Thyroid gland (tissue), 4 donors: ENCODE measurements around the gene PPP1R9A. TPM values are rescaled to one million over a fixed set of nuclear protein-coding genes. Genes with fewer than 3 reads are reported as not detected.

Experiments used
- DNase-seq, 2 donors: peaks; one replicate each; pipeline ENCODE4 v3.0.0-alpha.2; 2019
- H3K27ac ChIP-seq, 3 donors: fragments of 200-600 bp; sonication (generic); 1 replicate in 2 of 3; 2 replicates in 1 of 3; pipeline ENCODE4 v1.5.1; 2016 to 2019; ENCODE audit warnings: mild to moderate bottlenecking in 1 of 3, moderate library complexity in 1 of 3
- H3K27me3 ChIP-seq: fragments of 200-600 bp; sonication (generic); one replicate; pipeline ENCODE4 v1.5.1; 2019
- H3K36me3 ChIP-seq, 2 donors: fragments of 200-600 bp; sonication (generic); one replicate each; pipeline ENCODE4 v1.5.1; 2016 to 2019
- H3K4me1 ChIP-seq, 2 donors: fragments of 200-600 bp; sonication (generic); one replicate each; pipeline ENCODE4 v1.5.1; 2017 to 2019
- H3K4me3 ChIP-seq, 3 donors: fragments of 200-600 bp; sonication (generic); replicated peaks in 1 of 3; 1 replicate in 2 of 3; 2 replicates in 1 of 3; pipeline ENCODE4 v1.5.1; 2016; ENCODE audit warnings: mild to moderate bottlenecking in 1 of 3
- H3K9me3 ChIP-seq: fragments of 200-600 bp; sonication (generic); one replicate; pipeline ENCODE4 v1.5.1; 2017
- CTCF ChIP-seq, 6 experiments: fragments of 200-600 bp in 3 of 6; fragments of 450-650 bp in 3 of 6; sonication (generic) in 3 of 6; IDR thresholded peaks; one replicate each; pipeline ENCODE4 v1.5.1; 2016 to 2019; ENCODE audit warnings: antibody characterized with exemption in 6 of 6, mild to moderate bottlenecking in 2 of 6, inconsistent platforms in 1 of 6, moderate library complexity in 1 of 6
- POLR2A ChIP-seq, 2 donors: fragments of 450-650 bp; IDR thresholded peaks; one replicate each; pipeline ENCODE4 v1.6.1; 2017; ENCODE audit warnings: antibody characterized with exemption in 2 of 2, mild to moderate bottlenecking in 2 of 2, moderate library complexity in 1 of 2
- WGBS, 2 donors: methylation state at CpG; one replicate each; pipeline ENCODE4 v1.1.5; 2017; 5-methylcytosine and 5-hydroxymethylcytosine counted together
- intact Hi-C: fragments of 100-400 bp; cut with DNase I; formaldehyde crosslinking; loops from one replicate; pipeline ENCODE4 v1.15.1; 2023
- total RNA-seq, 4 donors: library from RNA; depleted of rRNA; stranded (reverse); fragments of >200 nt; gene quantifications; one replicate each; pipeline ENCODE4 v1.2.3, GENCODE V29; 2016

PPP1R9A gene
- total RNA-seq, 4 donors from 2014 or later = 38.8 to 89.6 (median 45.5) TPM

- no peaks in the 10 kb centered on the region for H3K9me3 ChIP-seq
- no peak overlapping the region for H3K27ac ChIP-seq
- intact Hi-C loops = no loop called here
- H3K36me3 ChIP-seq = no peaks in the 10 kb centered on the region
- DNase-seq = no peak
- H3K27me3 ChIP-seq = no peaks in the 10 kb centered on the region
- H3K4me1 ChIP-seq = peaks cover 0 to 5% of the 10 kb centered on the region in 2 donors
- no peak overlapping the region for H3K4me3 ChIP-seq
- TF ChIP-seq CTCF (IDR thresholded peaks at IDR 0.05) (no peak), POLR2A (IDR thresholded peaks at IDR 0.05) (no peak)
Measured at GRCh38 chr7:94903971-94904370, 3.4 kb upstream of the PPP1R9A start.

GRCh38 chr7:94904982-94905381, 2.4 kb upstream of the PPP1R9A start:
- Histone ChIP-seq H3K4me1 (peaks cover 0 to 5% of the 10 kb centered on the region in 2 donors), H3K36me3 (no peaks in the 10 kb centered on the region), H3K9me3 (no peaks in the 10 kb centered on the region), H3K27me3 (no peaks in the 10 kb centered on the region), H3K4me3 (no peak overlapping the region), H3K27ac (no peak overlapping the region)
- intact Hi-C loops = no loop called here
- 96 to 99% methylated on average over 1 of the region's 1 CpG for WGBS, 2 donors
- TF ChIP-seq CTCF (IDR thresholded peaks at IDR 0.05) = no peak
- TF ChIP-seq POLR2A (IDR thresholded peaks at IDR 0.05) = no peak
- no peak for DNase-seq

GRCh38 chr7:94906065-94906851, 1.1 kb upstream of the PPP1R9A start:
- Histone ChIP-seq H3K4me3 (no peak overlapping the region), H3K4me1 (peaks cover 0 to 5% of the 10 kb centered on the region in 2 donors), H3K27me3 (no peaks in the 10 kb centered on the region), H3K36me3 (no peaks in the 10 kb centered on the region), H3K9me3 (no peaks in the 10 kb centered on the region), H3K27ac (no peak overlapping the region)
- no peak for DNase-seq
- intact Hi-C loops = no loop called here
- WGBS, 2 donors = 88 to 93% methylated on average over 8 of the region's 8 CpGs
- TF ChIP-seq CTCF (IDR thresholded peaks at IDR 0.05) = no peak
- no peak for TF ChIP-seq POLR2A (IDR thresholded peaks at IDR 0.05)

GRCh38 chr7:94907811-94908322, 473 bp downstream of the PPP1R9A start:
- H3K4me1 ChIP-seq = peaks cover 9 to 10% of the 10 kb centered on the region in 2 donors
- intact Hi-C loops = no loop called here
- TF ChIP-seq POLR2A (IDR thresholded peaks at IDR 0.05) (no peak), CTCF (IDR thresholded peaks at IDR 0.05) (no peak)
- peak overlapping the region; percentile 76 to 89 (median 81) for H3K27ac ChIP-seq
- H3K36me3 ChIP-seq = no peaks in the 10 kb centered on the region
- H3K4me3 ChIP-seq = peak overlapping the region in 2 of 3 donors; percentile 40 to 41
- 0 to 1% methylated on average over 12 to 24 of the region's 65 CpGs for WGBS, 2 donors
- H3K27me3 ChIP-seq = no peaks in the 10 kb centered on the region
- peak in 1 of 2 donors; percentile 49 for DNase-seq
- H3K9me3 ChIP-seq = no peaks in the 10 kb centered on the region
